ENCODE data around the gene RSRC1. TPM values are rescaled to one million over a fixed set of nuclear protein-coding genes. Genes with fewer than 3 reads are reported as not detected.

Gene RSRC1
- total and polyA plus RNA-seq, 2 donors (not counting 1 experiment from before 2014, with no cell fraction given): 12.6 to 43.1 TPM

- Histone ChIP-seq H3K36me3 (ENCODE audit: control insufficient read depth, insufficient read depth, low read length) (no peaks in the 10 kb centered on the region), H3K27me3 (ENCODE audit: control insufficient read depth, insufficient read depth, low read length) (no peaks in the 10 kb centered on the region), H3K79me2 (ENCODE audit: control insufficient read depth, insufficient read depth, low read length) (no peaks in the 10 kb centered on the region), H4K20me1 (ENCODE audit: control insufficient read depth, extremely low read depth, insufficient read depth, low read length) (no peaks in the 10 kb centered on the region), H3K9me3 (ENCODE audit: control insufficient read depth, insufficient read depth, low read depth, low read length) (no peaks in the 10 kb centered on the region), H2AFZ (ENCODE audit: low read length) (no peak overlapping the region), H3K4me2 (ENCODE audit: extremely low read depth, insufficient read depth, low read length) (no peak overlapping the region), H3K4me1 (ENCODE audit: control insufficient read depth, extremely low read depth, insufficient read depth, low read length) (no peaks in the 10 kb centered on the region), H3K4me3 (replicated peaks in 1 of 4; ENCODE audit: control extremely low read depth in 1 of 4, insufficient read depth in 1 of 4, low read depth in 3 of 4, low read length in 4 of 4) (no peak overlapping the region), H3K27ac (ENCODE audit: insufficient read depth, low read length) (no peak overlapping the region), H3K9ac (ENCODE audit: insufficient read depth, low read length) (no peak overlapping the region)
- TF ChIP-seq EZH2 (IDR thresholded peaks at IDR 0.05; ENCODE audit: low read length, missing control alignments) (no peak), CTCF (conservative IDR thresholded peaks at IDR 0.05 in 1 of 2, IDR thresholded peaks at IDR 0.05 in 1 of 2; ENCODE audit: low read depth in 1 of 2, low read length in 2 of 2) (no peak)
- DNase-seq (ENCODE audit: low read depth in 2 of 2): no peak
Observed at GRCh38 chr3:158278187-158278586, 168.3 kb downstream of the RSRC1 start.

GRCh38 chr3:158279609-158280008, 169.7 kb downstream of the RSRC1 start:
- H3K27me3 ChIP-seq (ENCODE audit: control insufficient read depth, insufficient read depth, low read length): no peaks in the 10 kb centered on the region
- H2AFZ ChIP-seq (ENCODE audit: low read length): no peak overlapping the region
- H3K4me2 ChIP-seq (ENCODE audit: extremely low read depth, insufficient read depth, low read length): no peak overlapping the region
- H3K9ac ChIP-seq (ENCODE audit: insufficient read depth, low read length): no peak overlapping the region
- DNase-seq (ENCODE audit: low read depth in 2 of 2): no peak
- H3K4me3 ChIP-seq (replicated peaks in 1 of 4; ENCODE audit: control extremely low read depth in 1 of 4, insufficient read depth in 1 of 4, low read depth in 3 of 4, low read length in 4 of 4): no peak overlapping the region
- H3K4me1 ChIP-seq (ENCODE audit: control insufficient read depth, extremely low read depth, insufficient read depth, low read length): no peaks in the 10 kb centered on the region
- no peaks in the 10 kb centered on the region for H4K20me1 ChIP-seq (ENCODE audit: control insufficient read depth, extremely low read depth, insufficient read depth, low read length)
- no peak for TF ChIP-seq EZH2 (IDR thresholded peaks at IDR 0.05; ENCODE audit: low read length, missing control alignments)
- TF ChIP-seq CTCF (conservative IDR thresholded peaks at IDR 0.05 in 1 of 2, IDR thresholded peaks at IDR 0.05 in 1 of 2; ENCODE audit: low read depth in 1 of 2, low read length in 2 of 2): no peak
- H3K27ac ChIP-seq (ENCODE audit: insufficient read depth, low read length): no peak overlapping the region
- no peaks in the 10 kb centered on the region for H3K36me3 ChIP-seq (ENCODE audit: control insufficient read depth, insufficient read depth, low read length)
- no peaks in the 10 kb centered on the region for H3K79me2 ChIP-seq (ENCODE audit: control insufficient read depth, insufficient read depth, low read length)
- H3K9me3 ChIP-seq (ENCODE audit: control insufficient read depth, insufficient read depth, low read depth, low read length): no peaks in the 10 kb centered on the region

DNA sequence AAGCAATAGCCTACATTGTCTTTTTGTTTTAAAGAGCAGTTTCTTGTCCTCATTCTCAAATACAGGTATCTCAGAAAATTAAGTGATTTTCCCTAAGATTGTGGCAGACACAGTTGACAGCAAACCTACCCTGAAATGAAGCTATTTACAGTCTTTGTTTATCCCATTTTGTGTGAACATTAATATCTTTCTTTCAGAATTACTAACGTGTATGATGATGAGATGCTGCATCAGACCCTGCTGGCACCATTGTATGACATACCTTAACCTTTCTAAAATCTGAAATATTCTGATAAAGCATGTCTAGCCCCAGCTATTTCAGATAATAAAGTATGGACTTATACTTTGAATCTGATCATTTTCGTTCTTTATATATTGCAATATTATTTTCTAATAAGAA, 185.9 kb downstream of the RSRC1 start:
- no peak overlapping the region for H3K4me3 ChIP-seq (replicated peaks in 1 of 4; ENCODE audit: control extremely low read depth in 1 of 4, insufficient read depth in 1 of 4, low read depth in 3 of 4, low read length in 4 of 4)
- H3K36me3 ChIP-seq (ENCODE audit: control insufficient read depth, insufficient read depth, low read length): no peaks in the 10 kb centered on the region
- no peak for TF ChIP-seq CTCF (conservative IDR thresholded peaks at IDR 0.05 in 1 of 2, IDR thresholded peaks at IDR 0.05 in 1 of 2; ENCODE audit: low read depth in 1 of 2, low read length in 2 of 2)
- no peak for TF ChIP-seq EZH2 (IDR thresholded peaks at IDR 0.05; ENCODE audit: low read length, missing control alignments)
- no peak overlapping the region for H3K4me2 ChIP-seq (ENCODE audit: extremely low read depth, insufficient read depth, low read length)
- no peaks in the 10 kb centered on the region for H3K9me3 ChIP-seq (ENCODE audit: control insufficient read depth, insufficient read depth, low read depth, low read length)
- no peak overlapping the region for H3K27ac ChIP-seq (ENCODE audit: insufficient read depth, low read length)
- H4K20me1 ChIP-seq (ENCODE audit: control insufficient read depth, extremely low read depth, insufficient read depth, low read length): no peaks in the 10 kb centered on the region
- H3K27me3 ChIP-seq (ENCODE audit: control insufficient read depth, insufficient read depth, low read length): no peaks in the 10 kb centered on the region
- no peaks in the 10 kb centered on the region for H3K4me1 ChIP-seq (ENCODE audit: control insufficient read depth, extremely low read depth, insufficient read depth, low read length)
- no peak for DNase-seq (ENCODE audit: low read depth in 2 of 2)
- H2AFZ ChIP-seq (ENCODE audit: low read length): no peak overlapping the region
- H3K79me2 ChIP-seq (ENCODE audit: control insufficient read depth, insufficient read depth, low read length): no peaks in the 10 kb centered on the region
- no peak overlapping the region for H3K9ac ChIP-seq (ENCODE audit: insufficient read depth, low read length)
